IPS-20b (cell line): ENCODE data around the gene ITIH5.
"Not testable (repeated sequence)": the region's sequence is repeated elsewhere in the genome, so short reads cannot be mapped to it uniquely, and the experiment has no call there.

Source experiments
- H3K27ac ChIP-seq: one replicate; pipeline ENCODE4 v1.5.1; 2013; ENCODE audit warnings: low read length
- H3K27me3 ChIP-seq: 2 replicates; pipeline ENCODE4 v1.6.1; 2013; ENCODE audit warnings: mild to moderate bottlenecking, low read length, inconsistent platforms; ENCODE audit not compliant: insufficient read depth
- H3K36me3 ChIP-seq: 2 replicates; pipeline ENCODE4 v1.6.1; 2013; ENCODE audit warnings: low read depth, mild to moderate bottlenecking, inconsistent platforms, low read length, moderate library complexity; ENCODE audit not compliant: insufficient read depth
- H3K4me1 ChIP-seq: 2 replicates; pipeline ENCODE4 v1.6.1; 2013; ENCODE audit warnings: mild to moderate bottlenecking, control low read depth, inconsistent platforms, low read length, moderate library complexity; ENCODE audit not compliant: insufficient read depth
- H3K4me3 ChIP-seq: 2 replicates; pipeline ENCODE4 v1.5.1; 2013; ENCODE audit warnings: mild to moderate bottlenecking, low read length, inconsistent platforms
- H3K9ac ChIP-seq: 2 replicates; pipeline ENCODE4 v1.6.1; 2013; ENCODE audit warnings: low read depth, mild to moderate bottlenecking, inconsistent platforms, low read length, moderate library complexity
- H3K9me3 ChIP-seq: 2 replicates; pipeline ENCODE4 v1.6.1; 2013; ENCODE audit warnings: mild to moderate bottlenecking, low read depth, low read length, inconsistent platforms; ENCODE audit not compliant: insufficient read depth

The ITIH5 gene

DNA sequence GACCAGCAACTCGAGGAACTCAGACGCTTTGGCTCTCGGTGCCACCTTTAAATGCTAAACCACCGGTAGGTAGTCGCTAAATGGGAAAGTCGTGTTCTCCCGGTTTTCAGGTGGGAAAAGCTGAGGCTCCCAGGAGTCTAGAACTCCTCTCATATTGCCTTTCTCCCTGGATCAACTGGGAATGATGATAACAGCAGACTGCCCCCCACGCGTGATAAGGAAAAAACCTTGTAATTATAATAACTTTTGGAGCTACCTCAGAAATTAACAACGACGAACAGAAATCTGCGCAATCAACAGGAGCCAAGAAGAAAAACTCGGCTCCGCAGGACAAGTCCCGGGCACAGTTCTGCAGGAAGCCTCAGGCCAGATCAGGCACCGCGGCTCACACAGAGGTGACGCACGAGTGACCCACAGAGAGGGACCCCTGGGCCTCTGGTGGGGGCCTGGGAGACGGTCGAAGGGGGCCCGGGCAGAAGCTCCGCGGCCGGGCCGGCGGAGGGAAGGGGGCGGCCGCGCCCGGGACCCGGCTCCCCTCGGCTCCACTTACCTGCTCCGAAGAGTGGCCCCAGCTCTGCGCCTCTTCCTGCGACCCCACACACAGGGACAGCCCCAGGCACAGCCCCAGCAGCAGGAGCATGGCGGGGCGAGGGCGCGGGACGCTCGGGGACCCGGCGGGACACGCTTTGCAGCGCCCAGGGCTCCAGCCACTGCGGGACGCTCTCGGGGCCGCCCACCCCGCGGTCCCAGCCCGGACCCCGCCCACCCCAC is at the start of gene ITIH5:
ITIH5 (minus strand) TSS at position 714 of the 771 bp plus-strand sequence; CDS start at position 640, 74 bp downstream.
- Histone ChIP-seq H3K27ac (no peak within 1 kb of the TSS), H3K4me3 (peak within 1 kb of the TSS; percentile 77), H3K9ac (peak within 1 kb of the TSS; percentile 54; the same call in 1 of the 2 replicates), H3K36me3 (no peaks in the 10 kb centered on the region), H3K4me1 (peaks cover 2% of the 10 kb centered on the region; the same call in 1 of the 2 replicates), H3K27me3 (peaks cover 36% of the 10 kb centered on the region), H3K9me3 (no peaks in the 10 kb centered on the region)

DNA sequence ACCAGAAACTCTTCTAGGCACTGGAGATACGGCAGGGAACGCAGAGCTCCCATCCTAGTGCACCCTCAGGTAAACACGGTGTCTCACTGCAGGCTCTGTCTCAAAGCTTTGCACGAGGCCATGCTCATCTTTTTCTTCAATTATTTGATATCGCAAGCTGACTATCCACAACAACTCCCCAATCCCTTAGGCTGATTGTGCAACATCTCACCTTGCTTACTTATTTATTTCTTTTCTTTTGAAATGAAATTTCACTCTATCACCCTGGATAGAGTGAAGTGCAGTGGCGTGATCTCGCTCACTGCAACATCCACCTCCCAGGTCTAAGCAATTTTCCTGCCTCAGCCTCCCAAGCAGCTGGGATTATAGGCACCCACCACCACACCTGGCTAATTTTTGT is 48.7 kb upstream of the ITIH5 start:
- Histone ChIP-seq H3K9ac (no peak overlapping the region), H3K27me3 (no peaks in the 10 kb centered on the region), H3K9me3 (no peaks in the 10 kb centered on the region), H3K4me1 (no peaks in the 10 kb centered on the region), H3K4me3 (no peak overlapping the region), H3K27ac (no peak overlapping the region), H3K36me3 (no peaks in the 10 kb centered on the region)

DNA sequence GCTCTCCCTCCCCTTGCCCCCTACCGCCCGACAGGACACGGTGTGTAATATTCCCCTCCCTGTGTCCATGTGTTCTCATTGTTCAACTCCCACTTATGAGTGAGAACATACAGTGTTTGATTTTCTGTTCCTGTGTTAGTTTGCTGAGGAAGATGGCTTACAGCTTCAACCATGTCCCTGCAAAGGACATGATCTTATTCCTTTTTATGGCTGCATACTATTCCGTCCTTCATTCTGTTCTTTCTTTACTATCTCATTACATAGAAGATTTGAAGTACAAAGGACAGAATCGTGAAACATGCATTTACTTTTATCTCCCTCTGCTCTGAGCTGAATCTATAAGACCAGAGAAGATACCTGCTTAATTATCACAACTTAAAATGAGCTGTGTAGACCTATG is 44.3 kb upstream of the ITIH5 start:
- H3K36me3 ChIP-seq, H3K27me3 ChIP-seq, H3K4me1 ChIP-seq, H3K4me3 ChIP-seq, H3K9ac ChIP-seq, H3K27ac ChIP-seq, H3K9me3 ChIP-seq: not testable (repeated sequence)

DNA sequence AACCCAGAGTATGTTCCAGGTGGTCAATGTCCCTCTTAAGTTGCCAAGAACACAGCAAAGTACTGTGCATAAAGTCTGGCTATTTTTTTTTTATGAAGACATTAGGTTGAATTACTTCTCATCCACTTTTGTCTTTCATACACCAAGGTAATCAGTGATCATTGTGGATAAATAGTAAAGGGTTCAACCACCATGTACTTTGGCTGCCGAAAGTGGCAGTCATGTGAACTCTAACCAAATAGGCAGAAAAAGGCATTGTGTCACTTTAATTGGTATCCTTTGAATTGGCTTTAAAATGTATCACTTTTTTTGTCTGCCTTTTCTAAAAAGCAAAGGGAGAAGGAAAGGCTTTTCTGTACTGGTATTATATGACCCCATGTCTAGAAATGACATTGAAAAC is 43.7 kb upstream of the ITIH5 start:
- H3K27me3 ChIP-seq = no peaks in the 10 kb centered on the region
- H3K36me3 ChIP-seq = no peaks in the 10 kb centered on the region
- no peak overlapping the region for H3K9ac ChIP-seq
- no peak overlapping the region for H3K27ac ChIP-seq
- H3K4me3 ChIP-seq = no peak overlapping the region
- H3K4me1 ChIP-seq = no peaks in the 10 kb centered on the region
- H3K9me3 ChIP-seq = no peaks in the 10 kb centered on the region

DNA sequence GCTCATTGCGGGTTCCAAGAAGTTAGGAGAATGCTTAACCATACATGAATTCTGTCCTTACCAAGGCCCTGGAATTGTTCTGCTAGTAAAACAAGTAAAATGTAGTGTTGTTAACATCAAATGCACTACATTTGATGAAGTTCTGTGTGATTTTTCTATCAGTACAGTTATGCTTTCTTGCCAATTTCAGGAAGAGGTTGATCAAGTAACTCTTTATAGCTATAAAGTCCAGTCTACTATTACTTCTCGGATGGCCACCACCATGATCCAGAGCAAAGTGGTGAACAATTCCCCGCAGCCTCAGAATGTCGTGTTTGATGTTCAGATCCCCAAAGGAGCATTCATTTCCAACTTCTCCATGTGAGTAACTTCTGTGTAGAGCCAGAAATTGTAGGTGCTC is 42.1 kb upstream of the ITIH5 start:
- Histone ChIP-seq H3K9me3 (no peaks in the 10 kb centered on the region), H3K4me3 (no peak overlapping the region), H3K27ac (no peak overlapping the region), H3K36me3 (no peaks in the 10 kb centered on the region), H3K4me1 (no peaks in the 10 kb centered on the region), H3K27me3 (no peaks in the 10 kb centered on the region), H3K9ac (no peak overlapping the region)

DNA sequence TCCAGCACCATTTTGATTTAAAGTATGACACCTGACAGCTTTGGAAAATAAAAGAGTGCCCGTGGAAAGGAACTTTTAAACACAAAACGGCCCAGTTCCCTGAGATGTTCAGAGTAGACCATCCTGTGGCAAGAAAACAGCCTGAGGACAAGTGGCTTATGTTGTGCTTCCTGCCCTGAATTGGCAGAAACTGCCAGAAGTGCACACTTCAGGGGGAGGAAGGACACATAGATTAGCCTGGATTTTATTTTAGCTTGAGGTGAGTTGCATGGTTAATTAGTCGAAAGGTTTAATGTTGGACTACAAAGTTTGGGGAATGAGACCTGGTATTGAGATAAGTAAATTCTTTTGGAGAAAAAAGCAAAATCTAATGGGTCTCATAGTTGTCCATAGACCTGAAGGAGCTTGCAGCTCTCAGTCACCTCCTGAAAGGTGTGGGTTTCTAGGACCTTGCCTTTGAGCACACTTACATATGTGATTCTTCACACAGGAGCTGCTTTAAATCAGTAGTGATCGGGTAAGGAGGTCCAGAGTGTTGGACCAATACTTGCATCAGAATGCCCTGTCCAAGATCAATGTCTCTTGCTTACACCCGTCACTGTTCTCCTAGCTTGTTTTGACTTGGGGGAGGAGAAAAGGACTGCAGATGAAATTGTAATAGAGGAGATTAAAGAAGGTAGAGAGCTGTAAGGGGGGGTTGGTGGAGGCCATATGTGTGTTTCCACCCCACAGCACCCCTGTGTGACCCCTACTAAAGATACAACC is 41.3 kb upstream of the ITIH5 start:
- H3K27me3 ChIP-seq = no peaks in the 10 kb centered on the region
- H3K4me3 ChIP-seq = no peak overlapping the region
- no peaks in the 10 kb centered on the region for H3K9me3 ChIP-seq
- no peaks in the 10 kb centered on the region for H3K4me1 ChIP-seq
- H3K36me3 ChIP-seq = no peaks in the 10 kb centered on the region
- no peak overlapping the region for H3K27ac ChIP-seq
- H3K9ac ChIP-seq = no peak overlapping the region

DNA sequence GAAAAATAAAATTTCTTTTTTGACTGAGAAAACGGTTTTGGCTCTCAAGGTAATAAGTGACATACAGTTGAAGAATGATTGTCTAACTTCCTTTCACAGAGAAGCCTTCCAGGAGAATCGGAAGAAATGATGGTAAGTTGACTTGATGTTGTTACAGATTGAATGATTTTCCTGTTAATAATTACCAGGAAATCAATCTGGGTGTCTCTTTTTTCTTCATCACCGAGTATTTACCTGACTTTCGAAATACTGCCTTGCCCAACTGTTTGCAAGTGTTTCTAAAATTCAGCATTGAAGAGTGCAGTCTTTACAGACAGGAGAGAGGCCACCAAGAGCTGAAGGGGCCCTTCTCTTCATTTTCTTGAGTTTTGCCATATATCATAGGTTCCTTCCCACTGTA is 40.3 kb upstream of the ITIH5 start:
- Histone ChIP-seq H3K4me1 (no peaks in the 10 kb centered on the region), H3K9ac (no peak overlapping the region), H3K27ac (no peak overlapping the region), H3K9me3 (no peaks in the 10 kb centered on the region), H3K27me3 (no peaks in the 10 kb centered on the region), H3K4me3 (no peak overlapping the region), H3K36me3 (no peaks in the 10 kb centered on the region)

DNA sequence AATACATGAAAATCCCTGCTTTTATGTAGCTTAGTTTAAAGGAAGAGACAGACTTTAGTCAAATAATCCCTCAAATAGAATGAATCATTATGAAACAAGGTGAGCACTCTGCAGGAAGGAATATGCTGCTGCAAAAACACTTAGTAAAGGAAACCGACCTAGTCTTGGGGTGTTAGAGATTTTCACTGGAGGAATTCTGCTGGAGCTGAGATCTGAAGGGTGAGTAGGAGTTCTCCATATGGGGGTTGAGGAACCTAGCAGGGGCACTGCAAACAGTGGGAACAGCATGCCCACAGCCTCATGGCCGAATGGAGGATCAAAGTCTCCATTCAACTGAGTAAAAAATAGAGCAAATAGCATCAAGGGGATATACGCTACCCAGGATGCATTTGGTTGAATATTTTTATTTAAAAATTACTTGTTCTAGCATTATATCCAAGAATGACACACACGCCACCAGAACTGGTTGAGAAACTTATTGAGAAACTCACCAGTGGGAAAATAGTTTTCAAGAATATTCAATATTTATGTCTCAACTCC is 39.8 kb upstream of the ITIH5 start:
- Histone ChIP-seq H3K27ac (no peak overlapping the region), H3K36me3 (no peaks in the 10 kb centered on the region), H3K9me3 (no peaks in the 10 kb centered on the region), H3K4me3 (no peak overlapping the region), H3K9ac (no peak overlapping the region), H3K27me3 (no peaks in the 10 kb centered on the region), H3K4me1 (no peaks in the 10 kb centered on the region)

DNA sequence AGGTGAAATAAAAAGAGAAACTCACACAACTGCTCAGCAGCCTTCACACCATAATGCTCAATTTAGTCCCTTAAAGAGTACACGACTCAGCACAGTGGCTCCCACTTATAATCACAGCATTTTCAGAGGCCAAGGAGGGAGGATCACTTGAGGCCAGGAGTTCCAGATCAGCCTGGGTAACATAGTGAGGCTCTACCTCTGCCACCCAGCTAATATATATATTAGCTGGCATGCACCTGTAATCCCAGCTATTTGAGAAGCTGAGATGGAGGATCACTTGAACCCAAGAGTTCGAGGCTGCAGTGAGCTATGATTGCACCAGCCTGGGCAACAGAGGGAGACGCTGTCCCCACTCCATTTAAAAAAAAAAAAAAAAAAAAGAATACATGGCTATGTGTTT is 38.6 kb upstream of the ITIH5 start:
- Histone ChIP-seq H3K36me3 (no peaks in the 10 kb centered on the region), H3K9me3 (no peaks in the 10 kb centered on the region), H3K9ac (no peak overlapping the region), H3K27ac (no peak overlapping the region), H3K27me3 (no peaks in the 10 kb centered on the region), H3K4me3 (no peak overlapping the region), H3K4me1 (no peaks in the 10 kb centered on the region)

DNA sequence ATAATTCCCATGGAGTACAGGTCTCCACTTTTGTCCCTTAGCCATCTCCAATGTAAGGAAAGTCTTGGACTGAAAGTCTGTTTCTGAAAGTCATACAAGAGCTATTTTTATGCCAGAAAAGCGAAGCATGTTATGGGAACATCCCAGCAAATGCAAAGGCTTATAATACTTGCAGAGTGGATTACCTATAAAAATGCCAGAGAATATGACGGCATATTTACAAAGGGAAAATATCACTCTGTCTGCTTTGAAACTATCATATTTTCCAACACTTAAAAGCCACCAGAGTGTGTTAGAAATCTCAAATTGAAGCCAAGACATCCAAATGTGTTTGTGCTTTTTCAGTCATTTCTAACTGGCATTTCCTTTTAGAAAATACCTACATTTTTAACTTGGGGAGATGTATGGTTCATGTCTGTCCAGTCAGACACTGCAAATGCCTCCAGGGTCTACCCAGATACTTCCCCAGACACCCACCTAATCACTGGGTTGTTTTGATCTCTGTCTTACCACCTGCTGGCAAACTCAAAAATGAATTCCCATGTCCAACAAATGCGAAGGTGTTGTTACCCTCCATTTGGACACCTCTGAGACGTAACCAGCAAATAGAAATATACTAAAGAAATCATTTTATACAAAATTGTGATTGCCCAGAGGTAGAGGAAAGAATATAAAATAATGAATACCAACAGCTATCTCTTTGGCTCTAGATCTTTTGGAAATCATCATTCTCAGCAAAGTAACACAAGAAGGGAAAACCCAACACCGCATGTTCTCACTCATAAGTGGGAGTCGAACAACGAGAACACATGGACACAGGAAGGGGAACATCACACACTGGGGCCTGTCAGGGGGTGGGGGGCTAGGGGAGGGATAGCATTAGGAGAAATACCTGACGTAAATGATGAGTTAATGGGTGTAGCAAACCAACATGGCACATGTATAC is 37.6 kb upstream of the ITIH5 start:
- Histone ChIP-seq H3K36me3 (no peaks in the 10 kb centered on the region), H3K27ac (no peak overlapping the region), H3K9me3 (no peaks in the 10 kb centered on the region), H3K9ac (no peak overlapping the region), H3K27me3 (no peaks in the 10 kb centered on the region), H3K4me3 (no peak overlapping the region), H3K4me1 (no peaks in the 10 kb centered on the region)

DNA sequence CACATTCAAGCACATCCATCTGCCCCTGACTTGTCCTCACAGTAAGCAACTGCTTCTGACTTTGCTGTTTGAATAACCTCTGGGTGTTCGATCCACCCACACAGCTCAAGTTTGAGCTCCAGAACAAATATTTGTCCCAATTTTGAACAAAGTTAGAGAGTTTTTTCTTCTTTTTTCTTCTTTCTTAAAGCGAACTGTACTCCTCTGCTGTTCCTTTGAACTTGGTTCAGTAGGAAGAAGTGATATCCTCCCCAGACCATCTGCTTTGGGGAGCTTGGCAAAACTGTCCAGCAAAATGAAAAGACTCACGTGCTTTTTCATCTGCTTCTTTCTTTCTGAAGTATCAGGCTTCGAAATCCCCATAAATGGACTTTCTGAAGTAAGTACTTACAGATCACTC is 36.4 kb upstream of the ITIH5 start, which contains the start of gene ITIH2:
ITIH2 (plus strand) TSS at position 177 of the 400 bp plus-strand sequence; CDS start at position 296, 119 bp downstream.
- no peaks in the 10 kb centered on the region for H3K4me1 ChIP-seq
- no peaks in the 10 kb centered on the region for H3K36me3 ChIP-seq
- H3K9ac ChIP-seq = no peak within 1 kb of the TSS
- H3K4me3 ChIP-seq = no peak within 1 kb of the TSS
- no peaks in the 10 kb centered on the region for H3K27me3 ChIP-seq
- H3K9me3 ChIP-seq = no peaks in the 10 kb centered on the region
- no peak within 1 kb of the TSS for H3K27ac ChIP-seq
